Caco-2 (cell line): ENCODE measurements around the gene RFPL1. TPM values are rescaled to one million over a fixed set of nuclear protein-coding genes. Genes with fewer than 3 reads are reported as not detected.

Source experiments
- BruUV-seq: library from RNA; stranded (reverse); fragments of 400-500 nt; replicated peaks from 2 replicates; lab custom pipeline; 2021; lab: Mats Ljungman, UMichigan
- CTCF ChIA-PET: fragments of 300-600 bp; sonication (Branson Sonifier 250); formaldehyde crosslinking; loops from one replicate; lab custom pipeline; 2022; ENCODE audit warnings: antibody characterized with exemption; lab: Charles Lee
- POLR2A ChIA-PET: fragments of 300-600 bp; sonication (Branson Sonifier 250); formaldehyde crosslinking; loops from one replicate; lab custom pipeline; 2022; ENCODE audit warnings: antibody characterized with exemption; lab: Charles Lee
- DNase-seq, 2 experiments: peaks; one replicate each; pipeline versions ENCODE4 v3.0.0 to v3.0.0-alpha.2; 2020 to 2022
- H3K27me3 ChIP-seq: replicated peaks from 2 replicates; pipeline ENCODE4 v1.6.0; 2011; ENCODE audit warnings: low read length; ENCODE audit not compliant: control insufficient read depth, insufficient read depth
- H3K36me3 ChIP-seq: 2 replicates; pipeline ENCODE4 v1.5.1; 2011; ENCODE audit warnings: low read length; ENCODE audit not compliant: control insufficient read depth, insufficient read depth
- H3K4me1 ChIP-seq: fragments of 250-450 bp; sonication (Bioruptor Pico); 2 replicates; pipeline ENCODE4 v1.5.1; 2020; ENCODE audit warnings: mild to moderate bottlenecking
- H3K4me3 ChIP-seq: 2 replicates; pipeline ENCODE4 v1.5.1; 2011; ENCODE audit warnings: low read depth, mild to moderate bottlenecking, control low read depth, low read length
- H3K9me3 ChIP-seq: fragments of 250-450 bp; sonication (Bioruptor Pico); 2 replicates; pipeline ENCODE4 v1.5.1; 2020; ENCODE audit warnings: mild to moderate bottlenecking, moderate library complexity
- H3K27ac Mint-ChIP-seq: one replicate; pipeline ENCODE4 v1.8.0; 2022; ENCODE audit warnings: mixed read lengths; ENCODE audit not compliant: unreplicated experiment
- H3K27me3 Mint-ChIP-seq: one replicate; pipeline ENCODE4 v1.8.0; 2022; ENCODE audit warnings: mixed read lengths; ENCODE audit not compliant: insufficient read depth, unreplicated experiment
- H3K36me3 Mint-ChIP-seq: one replicate; pipeline ENCODE4 v1.8.0; 2022; ENCODE audit warnings: mild to moderate bottlenecking, mixed read lengths; ENCODE audit not compliant: insufficient read depth, unreplicated experiment
- H3K4me1 Mint-ChIP-seq: one replicate; pipeline ENCODE4 v1.8.0; 2022; ENCODE audit warnings: low read depth, mixed read lengths; ENCODE audit not compliant: unreplicated experiment
- H3K4me3 Mint-ChIP-seq: one replicate; pipeline ENCODE4 v1.8.0; 2022; ENCODE audit warnings: mild to moderate bottlenecking, moderate library complexity, mixed read lengths; ENCODE audit not compliant: unreplicated experiment
- H3K9me3 Mint-ChIP-seq: one replicate; pipeline ENCODE4 v1.8.0; 2022; ENCODE audit warnings: mixed read lengths; ENCODE audit not compliant: unreplicated experiment
- CTCF ChIP-seq, 2 experiments: fragments of 200-600 bp in 1 of 2; IDR thresholded peaks; 1 replicate in 1 of 2; 2 replicates in 1 of 2; pipeline versions ENCODE4 v1.5.1 to v1.8.0; 2011 to 2022; ENCODE audit warnings: antibody characterized with exemption in 1 of 2, control low read depth in 1 of 2, inconsistent platforms in 1 of 2, low read depth in 1 of 2, low read length in 1 of 2, mild to moderate bottlenecking in 1 of 2, moderate library complexity in 1 of 2; ENCODE audit not compliant: insufficient read depth in 1 of 2, severe bottlenecking in 1 of 2, unreplicated experiment in 1 of 2
- intact Hi-C: fragments of 100-400 bp; cut with micrococcal nuclease; formaldehyde crosslinking; loops from one replicate; pipeline ENCODE4 v1.10.0; 2022; ENCODE audit not compliant: unreplicated experiment
- total RNA-seq: library from RNA; stranded (reverse); gene quantifications from 2 replicates; pipeline ENCODE4 v1.2.3, GENCODE V29; 2022

The RFPL1 gene
- total RNA-seq, 1 experiment from 2014 or later, result not detected

- Mint-ChIP-seq H3K4me1 (peaks cover 7% of the 10 kb centered on the region), H3K36me3 (no peaks in the 10 kb centered on the region), H3K9me3 (no peaks in the 10 kb centered on the region), H3K4me3 (no peak overlapping the region), H3K27me3 (peaks cover 15% of the 10 kb centered on the region), H3K27ac (no peak overlapping the region)
- no peaks in the 10 kb centered on the region for H3K9me3 ChIP-seq
- TF ChIP-seq CTCF (IDR thresholded peaks at IDR 0.05; ENCODE audit: insufficient read depth in 1 of 2, low read depth in 1 of 2, low read length in 1 of 2, severe bottlenecking in 1 of 2, unreplicated experiment in 1 of 2), result no peak
- intact Hi-C loops, result no loop called here
- no peaks in the 10 kb centered on the region for H3K4me1 ChIP-seq
- no peaks in the 10 kb centered on the region; the same call in 1 of the 2 replicates for H3K27me3 ChIP-seq
- no peak for DNase-seq
- no peaks in the 10 kb centered on the region for H3K36me3 ChIP-seq
- no peak overlapping the region for H3K4me3 ChIP-seq
- CTCF ChIA-PET, result no interaction called here
- POLR2A ChIA-PET, result no interaction called here
- no TSS peak for BruUV-seq
Measured at GRCh38 chr22:29480262-29480511, 41.8 kb downstream of the RFPL1 start.

GRCh38 chr22:29480512-29481264, 42.3 kb downstream of the RFPL1 start:
- H3K36me3 ChIP-seq, result no peaks in the 10 kb centered on the region
- CTCF ChIA-PET, result no interaction called here
- intact Hi-C loops, result no loop called here
- H3K36me3 Mint-ChIP-seq, result no peaks in the 10 kb centered on the region
- H3K9me3 Mint-ChIP-seq, result no peaks in the 10 kb centered on the region
- no peak overlapping the region for H3K4me3 Mint-ChIP-seq
- BruUV-seq, result no TSS peak
- DNase-seq, result no peak
- no peak for TF ChIP-seq CTCF (IDR thresholded peaks at IDR 0.05; ENCODE audit: insufficient read depth in 1 of 2, low read depth in 1 of 2, low read length in 1 of 2, severe bottlenecking in 1 of 2, unreplicated experiment in 1 of 2)
- H3K27ac Mint-ChIP-seq, result no peak overlapping the region
- peaks cover 13% of the 10 kb centered on the region for H3K27me3 Mint-ChIP-seq
- POLR2A ChIA-PET, result no interaction called here
- no peak overlapping the region for H3K4me3 ChIP-seq
- H3K4me1 ChIP-seq, result no peaks in the 10 kb centered on the region
- H3K27me3 ChIP-seq, result no peaks in the 10 kb centered on the region; the same call in 1 of the 2 replicates
- no peaks in the 10 kb centered on the region for H3K9me3 ChIP-seq
- peaks cover 7% of the 10 kb centered on the region for H3K4me1 Mint-ChIP-seq

GRCh38 chr22:29481265-29482000, 43.0 kb downstream of the RFPL1 start:
- ChIA-PET CTCF (no interaction called here), POLR2A (no interaction called here)
- H3K4me1 ChIP-seq, result no peaks in the 10 kb centered on the region
- peaks cover 10% of the 10 kb centered on the region for H3K27me3 Mint-ChIP-seq
- H3K36me3 ChIP-seq, result no peaks in the 10 kb centered on the region
- no peak for TF ChIP-seq CTCF (IDR thresholded peaks at IDR 0.05; ENCODE audit: insufficient read depth in 1 of 2, low read depth in 1 of 2, low read length in 1 of 2, severe bottlenecking in 1 of 2, unreplicated experiment in 1 of 2)
- no peak for DNase-seq
- H3K4me1 Mint-ChIP-seq, result peaks cover 7% of the 10 kb centered on the region
- H3K9me3 ChIP-seq, result no peaks in the 10 kb centered on the region
- no peaks in the 10 kb centered on the region for H3K9me3 Mint-ChIP-seq
- no peak overlapping the region for H3K4me3 Mint-ChIP-seq
- no peaks in the 10 kb centered on the region; the same call in 1 of the 2 replicates for H3K27me3 ChIP-seq
- no TSS peak for BruUV-seq
- no peaks in the 10 kb centered on the region for H3K36me3 Mint-ChIP-seq
- intact Hi-C loops, result no loop called here
- H3K4me3 ChIP-seq, result no peak overlapping the region
- H3K27ac Mint-ChIP-seq, result no peak overlapping the region
